SK-N-SH (cell line): ENCODE measurements around the gene PRDM15.

Experiments used
- FOSL2 ChIP-seq: IDR thresholded peaks from 2 replicates; pipeline ENCODE4 v1.4.0; 2012; ENCODE audit warnings: low read depth, mild to moderate bottlenecking, moderate library complexity, borderline replicate concordance
- POLR2AphosphoS5 ChIP-seq: IDR thresholded peaks from 2 replicates; pipeline ENCODE4 v1.6.1; 2012; ENCODE audit warnings: low read depth, low read length
- RAD21 ChIP-seq: IDR thresholded peaks from 2 replicates; pipeline ENCODE4 v1.6.1; 2012; ENCODE audit warnings: mild to moderate bottlenecking, low read length
- SIN3A ChIP-seq: IDR thresholded peaks from 2 replicates; pipeline ENCODE4 v1.6.1; 2012; ENCODE audit warnings: low read depth, mild to moderate bottlenecking, low read length, moderate library complexity, borderline replicate concordance
- TCF12 ChIP-seq: IDR thresholded peaks from 2 replicates; pipeline ENCODE4 v1.4.0; 2012
- TF ChIP-seq, protein P1 (sequence below): fragments of 200-600 bp; sonication (generic); IDR thresholded peaks from 2 replicates; pipeline ENCODE4 v1.6.1; 2017; ENCODE audit warnings: antibody characterized with exemption, mild to moderate bottlenecking, moderate library complexity

DNA sequence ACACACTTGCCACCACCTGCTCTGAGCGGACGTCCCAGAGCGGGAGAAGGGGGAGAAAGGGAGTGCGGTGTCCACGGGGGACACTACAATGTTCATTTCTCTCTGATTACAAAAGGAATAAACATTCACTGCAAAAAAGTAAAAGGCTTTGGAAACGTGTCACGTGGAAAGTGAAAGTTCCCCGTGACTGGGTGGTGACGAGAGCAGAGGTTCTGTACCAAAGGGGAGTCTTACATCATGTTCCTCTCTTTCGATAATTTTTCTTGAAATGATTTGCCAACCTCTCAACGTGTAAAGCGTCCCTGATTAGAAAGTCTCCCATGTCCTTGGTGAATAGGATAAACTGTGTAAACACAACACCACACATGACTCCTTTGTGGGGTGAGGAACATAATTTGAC lies 22.0 kb upstream of the PRDM15 start:
- TF ChIP-seq, protein P1, sequence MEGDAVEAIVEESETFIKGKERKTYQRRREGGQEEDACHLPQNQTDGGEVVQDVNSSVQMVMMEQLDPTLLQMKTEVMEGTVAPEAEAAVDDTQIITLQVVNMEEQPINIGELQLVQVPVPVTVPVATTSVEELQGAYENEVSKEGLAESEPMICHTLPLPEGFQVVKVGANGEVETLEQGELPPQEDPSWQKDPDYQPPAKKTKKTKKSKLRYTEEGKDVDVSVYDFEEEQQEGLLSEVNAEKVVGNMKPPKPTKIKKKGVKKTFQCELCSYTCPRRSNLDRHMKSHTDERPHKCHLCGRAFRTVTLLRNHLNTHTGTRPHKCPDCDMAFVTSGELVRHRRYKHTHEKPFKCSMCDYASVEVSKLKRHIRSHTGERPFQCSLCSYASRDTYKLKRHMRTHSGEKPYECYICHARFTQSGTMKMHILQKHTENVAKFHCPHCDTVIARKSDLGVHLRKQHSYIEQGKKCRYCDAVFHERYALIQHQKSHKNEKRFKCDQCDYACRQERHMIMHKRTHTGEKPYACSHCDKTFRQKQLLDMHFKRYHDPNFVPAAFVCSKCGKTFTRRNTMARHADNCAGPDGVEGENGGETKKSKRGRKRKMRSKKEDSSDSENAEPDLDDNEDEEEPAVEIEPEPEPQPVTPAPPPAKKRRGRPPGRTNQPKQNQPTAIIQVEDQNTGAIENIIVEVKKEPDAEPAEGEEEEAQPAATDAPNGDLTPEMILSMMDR = no peak
- TF ChIP-seq RAD21 (no peak), TCF12 (no peak), POLR2AphosphoS5 (no peak), SIN3A (no peak), FOSL2 (no peak)
